ENCODE data around the gene ADCK1. TPM values are rescaled to one million over a fixed set of nuclear protein-coding genes. Genes with fewer than 3 reads are reported as not detected.

ADCK1 gene
- total and polyA plus RNA-seq, 5 experiments from 2014 or later = 5.2 to 7.3 (median 7.0) TPM

- POLR2A ChIA-PET = no interaction called here
- Mint-ChIP-seq H3K4me3 (no peak overlapping the region), H3K27me3 (no peaks in the 10 kb centered on the region), H3K4me1 (peaks cover 0 to 7% (median 0%) of the 10 kb centered on the region in 4 donors), H3K27ac (no peak overlapping the region), H3K36me3 (peaks cover 19 to 28% (median 20%) of the 10 kb centered on the region in 3 donors), H3K9me3 (peaks cover 0 to 12% (median 6%) of the 10 kb centered on the region in 9 donors)
- DNase-seq = no peak
- no peak for ATAC-seq
Measured at GRCh38 chr14:77856941-77857340, 57.0 kb downstream of the ADCK1 start.

GRCh38 chr14:77859934-77860570 is 60.1 kb downstream of the ADCK1 start:
- DNase-seq (no peak), ATAC-seq (no peak)
- Mint-ChIP-seq H3K36me3 (peaks cover 0 to 36% (median 14%) of the 10 kb centered on the region in 3 donors), H3K4me1 (peaks cover 0 to 3% (median 0%) of the 10 kb centered on the region in 4 donors), H3K4me3 (peak overlapping the region in 1 of 10 donors; percentile 15), H3K9me3 (peaks cover 0 to 5% (median 0%) of the 10 kb centered on the region in 9 donors), H3K27ac (no peak overlapping the region), H3K27me3 (no peaks in the 10 kb centered on the region)
- POLR2A ChIA-PET = no interaction called here

GRCh38 chr14:77861201-77861600 is 61.3 kb downstream of the ADCK1 start:
- H3K27ac Mint-ChIP-seq = no peak overlapping the region

GRCh38 chr14:77862154-77862786 is 62.4 kb downstream of the ADCK1 start:
- DNase-seq (peak; percentile 36 to 82 (median 59)), ATAC-seq (peak; percentile 32 to 67)
- POLR2A ChIA-PET = no interaction called here
- H3K4me1 Mint-ChIP-seq = peaks cover 0 to 2% (median 0%) of the 10 kb centered on the region in 4 donors
- H3K9me3 Mint-ChIP-seq = peaks cover 0 to 5% (median 0%) of the 10 kb centered on the region in 9 donors
- H3K27ac Mint-ChIP-seq = no peak overlapping the region
- H3K4me3 Mint-ChIP-seq = no peak overlapping the region
- no peaks in the 10 kb centered on the region for H3K27me3 Mint-ChIP-seq
- peaks cover 0 to 47% (median 21%) of the 10 kb centered on the region in 3 donors for H3K36me3 Mint-ChIP-seq

More at GRCh38 chr14:77861201-77861600, 61.3 kb downstream of the ADCK1 start:
- peaks cover 0 to 43% (median 21%) of the 10 kb centered on the region in 3 donors for H3K36me3 Mint-ChIP-seq
- no peak overlapping the region for H3K4me3 Mint-ChIP-seq
- no peaks in the 10 kb centered on the region for H3K27me3 Mint-ChIP-seq
- DNase-seq = no peak
- peaks cover 0 to 2% (median 0%) of the 10 kb centered on the region in 4 donors for H3K4me1 Mint-ChIP-seq
- POLR2A ChIA-PET = no interaction called here
- peaks cover 0 to 5% (median 0%) of the 10 kb centered on the region in 9 donors for H3K9me3 Mint-ChIP-seq
- no peak for ATAC-seq

- H3K27me3 Mint-ChIP-seq = no peaks in the 10 kb centered on the region
- POLR2A ChIA-PET = no interaction called here
- H3K4me3 Mint-ChIP-seq = no peak overlapping the region
- no peak for DNase-seq
- H3K9me3 Mint-ChIP-seq = peaks cover 0 to 5% (median 0%) of the 10 kb centered on the region in 9 donors
- peaks cover 0 to 41% (median 21%) of the 10 kb centered on the region in 3 donors for H3K36me3 Mint-ChIP-seq
- ATAC-seq = no peak
- H3K4me1 Mint-ChIP-seq = peaks cover 0 to 5% (median 4%) of the 10 kb centered on the region in 4 donors
- H3K27ac Mint-ChIP-seq = peak overlapping the region in 2 of 10 donors; percentile 33 to 73
Measured at GRCh38 chr14:77864085-77864484, 64.2 kb downstream of the ADCK1 start.

- peak overlapping the region in 1 of 10 donors; percentile 33 for H3K27ac Mint-ChIP-seq
- H3K4me3 Mint-ChIP-seq = no peak overlapping the region
- H3K36me3 Mint-ChIP-seq = peaks cover 0 to 40% (median 21%) of the 10 kb centered on the region in 3 donors
- ATAC-seq = no peak
- peaks cover 0 to 5% (median 4%) of the 10 kb centered on the region in 4 donors for H3K4me1 Mint-ChIP-seq
- H3K9me3 Mint-ChIP-seq = peaks cover 0 to 5% (median 0%) of the 10 kb centered on the region in 9 donors
- DNase-seq = no peak
- H3K27me3 Mint-ChIP-seq = no peaks in the 10 kb centered on the region
- POLR2A ChIA-PET = no interaction called here
Measured at GRCh38 chr14:77864580-77864979, 64.7 kb downstream of the ADCK1 start.

- H3K4me1 Mint-ChIP-seq = peaks cover 0 to 5% (median 4%) of the 10 kb centered on the region in 4 donors
- DNase-seq (no peak), ATAC-seq (no peak)
- peaks cover 0 to 5% (median 0%) of the 10 kb centered on the region in 9 donors for H3K9me3 Mint-ChIP-seq
- H3K36me3 Mint-ChIP-seq = peaks cover 0 to 33% (median 21%) of the 10 kb centered on the region in 3 donors
- H3K27me3 Mint-ChIP-seq = no peaks in the 10 kb centered on the region
- no peak overlapping the region for H3K4me3 Mint-ChIP-seq
- H3K27ac Mint-ChIP-seq = no peak overlapping the region
- POLR2A ChIA-PET = no interaction called here
Measured at GRCh38 chr14:77865455-77865854, 65.5 kb downstream of the ADCK1 start.

- ATAC-seq (no peak), DNase-seq (no peak)
- peaks cover 0 to 5% (median 0%) of the 10 kb centered on the region in 9 donors for H3K9me3 Mint-ChIP-seq
- H3K4me1 Mint-ChIP-seq = peaks cover 0 to 5% (median 4%) of the 10 kb centered on the region in 4 donors
- POLR2A ChIA-PET = no interaction called here
- H3K27me3 Mint-ChIP-seq = no peaks in the 10 kb centered on the region
- H3K4me3 Mint-ChIP-seq = no peak overlapping the region
- H3K36me3 Mint-ChIP-seq = peaks cover under 1 to 30% (median 21%) of the 10 kb centered on the region in 3 donors
- H3K27ac Mint-ChIP-seq = no peak overlapping the region
Measured at GRCh38 chr14:77866932-77867331, 67.0 kb downstream of the ADCK1 start.

- peaks cover 5 to 35% (median 26%) of the 10 kb centered on the region in 3 donors for H3K36me3 Mint-ChIP-seq
- H3K27me3 Mint-ChIP-seq = no peaks in the 10 kb centered on the region
- no peak overlapping the region for H3K27ac Mint-ChIP-seq
- H3K4me3 Mint-ChIP-seq = no peak overlapping the region
- DNase-seq (no peak), ATAC-seq (no peak)
- POLR2A ChIA-PET = no interaction called here
- H3K4me1 Mint-ChIP-seq = peaks cover 0 to 5% (median 4%) of the 10 kb centered on the region in 4 donors
- H3K9me3 Mint-ChIP-seq = peaks cover 0 to 5% (median 0%) of the 10 kb centered on the region in 9 donors
Measured at GRCh38 chr14:77867476-77867875, 67.6 kb downstream of the ADCK1 start.

- no peak for ATAC-seq
- POLR2A ChIA-PET = no interaction called here
- Mint-ChIP-seq H3K9me3 (peaks cover 0 to 5% (median 0%) of the 10 kb centered on the region in 9 donors), H3K4me3 (no peak overlapping the region), H3K27me3 (no peaks in the 10 kb centered on the region), H3K27ac (no peak overlapping the region), H3K4me1 (peaks cover 0 to 5% (median 4%) of the 10 kb centered on the region in 4 donors), H3K36me3 (peaks cover 5 to 35% (median 33%) of the 10 kb centered on the region in 3 donors)
- no peak for DNase-seq
Measured at GRCh38 chr14:77868552-77869285, 68.8 kb downstream of the ADCK1 start.

- ATAC-seq (no peak), DNase-seq (no peak)
- Mint-ChIP-seq H3K36me3 (peaks cover 5 to 35% (median 33%) of the 10 kb centered on the region in 3 donors), H3K4me3 (no peak overlapping the region), H3K4me1 (peaks cover 0 to 5% (median 4%) of the 10 kb centered on the region in 4 donors), H3K27me3 (no peaks in the 10 kb centered on the region), H3K9me3 (peaks cover 0 to 12% (median 0%) of the 10 kb centered on the region in 9 donors), H3K27ac (no peak overlapping the region)
- POLR2A ChIA-PET = no interaction called here
Measured at GRCh38 chr14:77869340-77869739, 69.4 kb downstream of the ADCK1 start.

GRCh38 chr14:77870646-77871045 is 70.7 kb downstream of the ADCK1 start:
- peaks cover 0 to 7% (median 5%) of the 10 kb centered on the region in 4 donors for H3K4me1 Mint-ChIP-seq
- no peak overlapping the region for H3K4me3 Mint-ChIP-seq
- ATAC-seq = no peak
- peaks cover 0 to 25% (median 2%) of the 10 kb centered on the region in 9 donors for H3K9me3 Mint-ChIP-seq
- DNase-seq = no peak
- peaks cover 16 to 39% (median 34%) of the 10 kb centered on the region in 3 donors for H3K36me3 Mint-ChIP-seq
- POLR2A ChIA-PET = no interaction called here
- no peak overlapping the region for H3K27ac Mint-ChIP-seq
- no peaks in the 10 kb centered on the region for H3K27me3 Mint-ChIP-seq
